SU-DHL-6 (cell line): Measurements from ENCODE around the gene CD160.
"Not testable (repeated sequence)": the region's sequence is repeated elsewhere in the genome, so short reads cannot be mapped to it uniquely, and the experiment has no call there.

Source experiments
- CTCF ChIP-seq: fragments of 200-600 bp; sonication (generic); IDR thresholded peaks from one replicate; pipeline ENCODE4 v1.5.1; 2017; ENCODE audit warnings: antibody characterized with exemption, mild to moderate bottlenecking, low read length, moderate library complexity; ENCODE audit not compliant: insufficient read depth, poor library complexity, severe bottlenecking
- EZH2phosphoT487 ChIP-seq: fragments of 200-600 bp; sonication (generic), shearing (Covaris generic); conservative IDR thresholded peaks from 2 replicates; pipeline ENCODE4 v1.6.1; 2018; ENCODE audit warnings: mild to moderate bottlenecking, antibody characterized with exemption, low read length, moderate library complexity, mixed read lengths

GRCh38 chr1:145761498-145761897 is 42.2 kb downstream of the CD160 start:
- TF ChIP-seq CTCF, EZH2phosphoT487: not testable (repeated sequence)
